AG09309 (cell line): ENCODE results near the gene NAGK.

ENCODE experiments used
- DNase-seq: peaks from one replicate; pipeline ENCODE4 v3.0.0-alpha.2; 2010; ENCODE audit warnings: low read depth
- H3K4me3 ChIP-seq: 2 replicates; pipeline ENCODE4 v1.5.1; 2011; ENCODE audit warnings: mild to moderate bottlenecking, low read depth, low read length, moderate library complexity; ENCODE audit not compliant: control insufficient read depth
- TF ChIP-seq, protein P1 (sequence below): IDR thresholded peaks from 2 replicates; pipeline ENCODE4 v1.5.1; 2011; ENCODE audit warnings: mild to moderate bottlenecking, low read depth, low read length, inconsistent platforms; ENCODE audit not compliant: insufficient read depth, control insufficient read depth; ENCODE audit errors: missing control alignments

The NAGK gene

DNA sequence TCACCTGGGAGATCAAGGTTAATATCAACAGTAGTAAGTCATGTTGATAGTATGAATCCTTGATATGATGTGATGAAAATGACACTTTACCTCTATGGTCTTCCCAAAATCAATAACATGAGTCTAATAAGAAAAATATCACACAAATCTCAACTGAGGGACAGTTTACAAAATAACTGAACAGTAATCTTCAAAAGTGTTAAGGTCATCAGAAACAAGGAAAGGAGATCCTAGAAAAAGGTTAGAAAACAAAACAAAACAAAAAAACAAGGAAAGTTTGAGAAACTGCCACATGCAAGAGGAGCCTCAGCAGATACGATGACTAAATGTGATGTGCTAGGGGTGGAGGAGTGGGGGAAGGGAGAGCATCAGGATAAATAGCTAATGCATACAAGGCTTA is 45.4 kb downstream of the NAGK start:
- TF ChIP-seq, protein P1, sequence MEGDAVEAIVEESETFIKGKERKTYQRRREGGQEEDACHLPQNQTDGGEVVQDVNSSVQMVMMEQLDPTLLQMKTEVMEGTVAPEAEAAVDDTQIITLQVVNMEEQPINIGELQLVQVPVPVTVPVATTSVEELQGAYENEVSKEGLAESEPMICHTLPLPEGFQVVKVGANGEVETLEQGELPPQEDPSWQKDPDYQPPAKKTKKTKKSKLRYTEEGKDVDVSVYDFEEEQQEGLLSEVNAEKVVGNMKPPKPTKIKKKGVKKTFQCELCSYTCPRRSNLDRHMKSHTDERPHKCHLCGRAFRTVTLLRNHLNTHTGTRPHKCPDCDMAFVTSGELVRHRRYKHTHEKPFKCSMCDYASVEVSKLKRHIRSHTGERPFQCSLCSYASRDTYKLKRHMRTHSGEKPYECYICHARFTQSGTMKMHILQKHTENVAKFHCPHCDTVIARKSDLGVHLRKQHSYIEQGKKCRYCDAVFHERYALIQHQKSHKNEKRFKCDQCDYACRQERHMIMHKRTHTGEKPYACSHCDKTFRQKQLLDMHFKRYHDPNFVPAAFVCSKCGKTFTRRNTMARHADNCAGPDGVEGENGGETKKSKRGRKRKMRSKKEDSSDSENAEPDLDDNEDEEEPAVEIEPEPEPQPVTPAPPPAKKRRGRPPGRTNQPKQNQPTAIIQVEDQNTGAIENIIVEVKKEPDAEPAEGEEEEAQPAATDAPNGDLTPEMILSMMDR: no peak
- DNase-seq: no peak

GRCh38 chr2:71117063-71117462 is 48.6 kb downstream of the NAGK start:
- no peak for DNase-seq
- H3K4me3 ChIP-seq: no peak overlapping the region
- TF ChIP-seq, protein P1: no peak

More for the DNA sequence above, 45.4 kb downstream of the NAGK start:
- no peak overlapping the region for H3K4me3 ChIP-seq

DNA sequence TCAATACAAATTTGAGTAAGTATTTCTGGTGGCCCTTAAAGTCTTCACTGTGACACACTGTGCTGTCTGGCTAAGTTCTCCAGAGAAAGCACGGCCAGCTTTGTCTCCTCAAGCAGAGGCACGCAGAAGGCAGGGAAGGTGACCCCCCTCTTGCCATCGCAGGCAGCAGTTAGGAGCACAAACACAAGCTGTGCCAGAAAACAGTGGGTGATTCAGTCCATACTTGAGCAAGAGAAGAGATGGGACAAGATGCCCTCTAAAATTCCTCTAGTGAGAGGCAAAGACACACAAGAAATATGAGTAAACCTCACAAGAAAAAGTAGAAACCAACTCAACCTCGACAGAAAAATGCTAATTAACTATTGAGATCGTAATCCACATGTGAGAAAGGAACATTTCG is 51.7 kb downstream of the NAGK start:
- H3K4me3 ChIP-seq: no peak overlapping the region
- TF ChIP-seq, protein P1: no peak
- no peak for DNase-seq

- TF ChIP-seq, protein P1: no peak
- DNase-seq: no peak
- no peak overlapping the region for H3K4me3 ChIP-seq
Observed at GRCh38 chr2:71121479-71121878, 53.0 kb downstream of the NAGK start.

DNA sequence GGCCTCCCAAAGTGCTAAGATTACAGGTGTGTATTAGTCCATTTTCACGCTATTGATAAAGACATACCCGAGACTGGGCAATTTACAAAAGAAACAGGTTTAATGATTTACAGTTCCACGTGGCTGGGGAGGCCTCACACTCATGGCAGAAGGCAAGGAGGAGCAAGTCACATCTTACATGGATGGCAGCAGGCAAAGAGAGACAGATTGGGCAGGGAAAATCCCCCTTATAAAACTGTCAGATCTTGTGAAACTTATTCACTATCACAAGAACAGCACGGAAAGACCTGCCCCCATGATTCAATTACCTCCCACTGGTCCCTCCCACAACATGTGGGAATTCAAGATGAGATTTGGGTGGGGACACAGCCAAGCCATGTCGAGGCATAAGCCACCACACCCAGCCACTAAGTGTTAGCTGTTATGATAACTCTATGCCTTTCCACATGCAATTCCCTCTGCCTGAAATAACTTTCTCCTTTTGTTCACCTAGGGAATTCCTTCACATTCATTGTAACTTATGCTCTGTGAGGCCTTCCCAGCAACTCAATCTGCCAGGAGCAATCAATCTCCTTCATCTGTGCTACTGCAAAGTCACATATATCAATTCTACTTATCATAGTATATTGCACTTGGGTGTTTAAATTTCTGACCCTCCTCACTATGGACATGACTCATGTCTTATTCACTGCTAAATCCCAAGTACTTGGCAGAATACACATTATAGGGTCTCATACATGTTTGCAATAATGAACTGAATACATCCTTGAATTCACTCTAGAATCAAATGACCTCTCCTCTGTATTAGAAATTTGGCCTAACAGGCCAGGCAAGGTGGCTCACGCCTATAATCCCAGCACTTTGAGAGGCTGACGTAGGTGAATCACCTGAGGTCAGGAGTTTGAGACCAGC is 54.2 kb downstream of the NAGK start:
- TF ChIP-seq, protein P1: no peak
- DNase-seq: no peak
- no peak overlapping the region for H3K4me3 ChIP-seq

- no peak overlapping the region for H3K4me3 ChIP-seq
- TF ChIP-seq, protein P1: no peak
- DNase-seq: no peak
Observed at GRCh38 chr2:71125506-71126294, 57.3 kb downstream of the NAGK start.
